Stomach (tissue), 9 donors: ENCODE results near the gene ARID4B. TPM values are rescaled to one million over a fixed set of nuclear protein-coding genes. Genes with fewer than 3 reads are reported as not detected.

Source experiments
- DNase-seq, 2 donors: peaks; one replicate each; pipeline versions ENCODE4 v3.0.0 to v3.0.0-alpha.2; 2013 to 2019
- H3K27ac ChIP-seq, 5 donors: fragments of 200-600 bp in 4 of 5; sonication (generic) in 4 of 5; one replicate each; pipeline ENCODE4 v1.5.1; 2013 to 2019; ENCODE audit warnings: mild to moderate bottlenecking in 1 of 5, moderate library complexity in 1 of 5
- H3K27me3 ChIP-seq, 3 donors: fragments of 200-600 bp; sonication (generic); one replicate each; pipeline ENCODE4 v1.5.1; 2017 to 2019; ENCODE audit warnings: mixed run types in 1 of 3
- H3K36me3 ChIP-seq, 4 donors: fragments of 200-600 bp; sonication (generic); 1 replicate in 3 of 4; 2 replicates in 1 of 4; pipeline ENCODE4 v1.5.1; 2016 to 2019
- H3K4me1 ChIP-seq, 4 donors: fragments of 200-600 bp; sonication (generic); one replicate each; pipeline ENCODE4 v1.5.1; 2016 to 2019
- H3K4me3 ChIP-seq, 4 donors: fragments of 200-600 bp; sonication (generic) in 3 of 4; one replicate each; pipeline ENCODE4 v1.5.1; 2016 to 2019; ENCODE audit warnings: mild to moderate bottlenecking in 1 of 4
- H3K9me3 ChIP-seq, 4 donors: fragments of 200-600 bp; sonication (generic); one replicate each; pipeline ENCODE4 v1.5.1; 2016 to 2019
- EP300 ChIP-seq: sonication (generic); formaldehyde crosslinking; IDR thresholded peaks from one replicate; pipeline ENCODE4 v1.6.1; 2017; ENCODE audit warnings: antibody characterized with exemption
- POLR2A ChIP-seq, 4 donors: fragments of 450-650 bp; IDR thresholded peaks; one replicate each; pipeline ENCODE4 v1.6.1; 2016; ENCODE audit warnings: antibody characterized with exemption in 4 of 4, control low read depth in 2 of 4, mild to moderate bottlenecking in 1 of 4, moderate library complexity in 1 of 4
- POLR2AphosphoS5 ChIP-seq, 3 donors: sonication (generic); formaldehyde crosslinking; IDR thresholded peaks; one replicate each; pipeline ENCODE4 v1.6.1; 2016; ENCODE audit warnings: antibody characterized with exemption in 3 of 3
- WGBS, 5 donors: extraction: QIAGEN DNeasy Blood & Tissue Kit in 3 of 5; methylation state at CpG; one replicate each; pipeline versions ENCODE4 v1.1.5 to v1.1.7; 2013 to 2018; 5-methylcytosine and 5-hydroxymethylcytosine counted together
- intact Hi-C: fragments of 100-400 bp; cut with DNase I; formaldehyde crosslinking; loops from one replicate; pipeline ENCODE4 v1.15.1; 2023; ENCODE audit warnings: low total_unique reads
- polyA plus RNA-seq, 3 donors: library from polyadenylated mRNA; stranded (reverse); fragments of 200-250 nt; gene quantifications; one replicate each; pipeline ENCODE4 v1.2.3, GENCODE V29; 2013
- total RNA-seq, 5 donors: library from RNA; depleted of rRNA; stranded (reverse); fragments of >200 nt; gene quantifications; one replicate each; pipeline versions ENCODE4 v1.1.0 to v1.2.3, GENCODE V29; 2014 to 2016
- TF ChIP-seq, protein P1 (sequence below), 7 experiments: fragments of 450-650 bp in 4 of 7; fragments of 200-600 bp in 3 of 7; sonication (generic) in 3 of 7; IDR thresholded peaks; one replicate each; pipeline ENCODE4 v1.5.1; 2016 to 2019; ENCODE audit warnings: antibody characterized with exemption in 7 of 7, control low read depth in 2 of 7, mild to moderate bottlenecking in 1 of 7
- donor health status: healthy with polysubstance abuse.
- donor health status: Bipolar disorder and iron deficiency.
- donor health status: healthy.

Gene ARID4B
- total and polyA plus RNA-seq, 8 donors: 9.5 to 102 (median 30.5) TPM

GRCh38 chr1:235130766-235131270, 197.2 kb downstream of the ARID4B start:
- peaks cover 11 to 29% (median 27%) of the 10 kb centered on the region in 4 donors for H3K4me1 ChIP-seq
- H3K9me3 ChIP-seq: no peaks in the 10 kb centered on the region
- no peak for DNase-seq
- H3K27me3 ChIP-seq: no peaks in the 10 kb centered on the region
- no peak overlapping the region for H3K27ac ChIP-seq
- no peak overlapping the region for H3K4me3 ChIP-seq
- TF ChIP-seq POLR2A (IDR thresholded peaks at IDR 0.05): no peak
- TF ChIP-seq, protein P1, sequence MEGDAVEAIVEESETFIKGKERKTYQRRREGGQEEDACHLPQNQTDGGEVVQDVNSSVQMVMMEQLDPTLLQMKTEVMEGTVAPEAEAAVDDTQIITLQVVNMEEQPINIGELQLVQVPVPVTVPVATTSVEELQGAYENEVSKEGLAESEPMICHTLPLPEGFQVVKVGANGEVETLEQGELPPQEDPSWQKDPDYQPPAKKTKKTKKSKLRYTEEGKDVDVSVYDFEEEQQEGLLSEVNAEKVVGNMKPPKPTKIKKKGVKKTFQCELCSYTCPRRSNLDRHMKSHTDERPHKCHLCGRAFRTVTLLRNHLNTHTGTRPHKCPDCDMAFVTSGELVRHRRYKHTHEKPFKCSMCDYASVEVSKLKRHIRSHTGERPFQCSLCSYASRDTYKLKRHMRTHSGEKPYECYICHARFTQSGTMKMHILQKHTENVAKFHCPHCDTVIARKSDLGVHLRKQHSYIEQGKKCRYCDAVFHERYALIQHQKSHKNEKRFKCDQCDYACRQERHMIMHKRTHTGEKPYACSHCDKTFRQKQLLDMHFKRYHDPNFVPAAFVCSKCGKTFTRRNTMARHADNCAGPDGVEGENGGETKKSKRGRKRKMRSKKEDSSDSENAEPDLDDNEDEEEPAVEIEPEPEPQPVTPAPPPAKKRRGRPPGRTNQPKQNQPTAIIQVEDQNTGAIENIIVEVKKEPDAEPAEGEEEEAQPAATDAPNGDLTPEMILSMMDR (IDR thresholded peaks at IDR 0.05): no peak
- TF ChIP-seq EP300: no peak
- no peak for TF ChIP-seq POLR2AphosphoS5 (IDR thresholded peaks at IDR 0.05)
- 85 to 92% (median 90%) methylated on average over 7 of the region's 7 CpGs for WGBS, 5 donors
- intact Hi-C loops: no loop called here
- H3K36me3 ChIP-seq: peaks cover 25 to 58% (median 52%) of the 10 kb centered on the region in 4 donors

- peak overlapping the region in 1 of 5 donors; percentile 93 for H3K27ac ChIP-seq
- intact Hi-C loops: no loop called here
- H3K27me3 ChIP-seq: no peaks in the 10 kb centered on the region
- H3K4me3 ChIP-seq: no peak overlapping the region
- TF ChIP-seq EP300 (no peak), POLR2AphosphoS5 (IDR thresholded peaks at IDR 0.05) (no peak), POLR2A (IDR thresholded peaks at IDR 0.05) (no peak)
- TF ChIP-seq, protein P1 (IDR thresholded peaks at IDR 0.05): no peak
- no peaks in the 10 kb centered on the region for H3K9me3 ChIP-seq
- peaks cover 11 to 37% (median 35%) of the 10 kb centered on the region in 4 donors for H3K4me1 ChIP-seq
- peaks cover 17 to 56% (median 44%) of the 10 kb centered on the region in 4 donors for H3K36me3 ChIP-seq
- no peak for DNase-seq
- 83 to 92% (median 90%) methylated on average over 4 of the region's 4 CpGs for WGBS, 5 donors
Measured at GRCh38 chr1:235129774-235130570, 198.0 kb downstream of the ARID4B start.

DNA sequence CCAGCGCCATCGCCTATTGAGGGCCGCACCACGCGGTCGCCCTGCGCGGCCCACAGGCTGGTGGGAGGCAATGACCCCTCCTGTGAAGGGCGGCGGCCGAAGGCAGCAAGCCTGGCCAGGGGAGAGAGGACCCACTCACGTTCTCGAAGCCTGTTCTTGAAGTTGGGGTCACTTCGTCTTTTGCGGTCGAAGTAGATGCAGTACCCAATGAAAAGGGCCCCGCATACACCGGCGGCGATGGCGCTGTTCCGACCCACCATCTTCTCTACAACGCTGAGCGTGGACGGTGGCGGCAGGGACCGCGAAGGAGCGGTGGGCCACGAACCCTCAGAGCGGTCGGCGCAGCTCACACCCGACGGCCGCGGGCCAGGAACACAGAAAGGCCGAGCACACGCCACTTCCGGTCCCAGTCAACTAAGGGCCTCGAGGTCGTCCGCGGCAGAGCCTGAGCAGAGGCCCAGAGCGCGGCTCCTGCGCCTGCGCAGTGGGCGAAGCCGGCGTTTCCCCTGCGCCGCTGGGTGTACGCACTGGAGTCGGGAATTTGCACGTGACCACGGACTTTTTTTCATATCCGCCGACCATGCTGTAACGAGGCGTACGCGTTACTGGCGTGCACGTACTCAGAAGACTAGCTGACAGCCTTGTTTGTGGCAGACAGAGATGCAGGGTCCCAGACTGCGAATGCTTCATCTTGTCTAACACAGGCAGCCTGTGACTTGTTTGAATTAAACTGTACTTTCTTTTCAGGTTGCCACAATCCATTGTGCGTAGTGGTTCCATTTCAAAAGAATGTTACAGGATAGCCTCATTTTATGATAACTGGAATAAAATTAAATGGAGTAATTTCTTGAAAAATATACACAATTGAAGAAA, 199.3 kb downstream of the ARID4B start, which contains the start of gene TOMM20:
Gene TOMM20 (minus strand): TSS at position 382 of the 873 bp plus-strand sequence. CDS start 122 bp downstream, at position 260.
- H3K36me3 ChIP-seq: peaks cover 7 to 49% (median 38%) of the 10 kb centered on the region in 4 donors
- peak within 1 kb of the TSS; percentile 68 to 93 (median 80) for H3K4me3 ChIP-seq
- TF ChIP-seq POLR2A (IDR thresholded peaks at IDR 0.05): no peak
- TF ChIP-seq POLR2AphosphoS5 (IDR thresholded peaks at IDR 0.05): peak; percentile 89 to 95 (median 89)
- TF ChIP-seq, protein P1 (IDR thresholded peaks at IDR 0.05): peak in 1 of 7 experiments; percentile 14
- no peak for TF ChIP-seq EP300
- H3K27me3 ChIP-seq: no peaks in the 10 kb centered on the region
- peaks cover 11 to 50% (median 47%) of the 10 kb centered on the region in 4 donors for H3K4me1 ChIP-seq
- DNase-seq: peak; percentile 96 to 99
- WGBS, 5 donors: 1% methylated on average over 64 to 67 of the region's 67 CpGs
- peak within 1 kb of the TSS; percentile 91 to 96 (median 92) for H3K27ac ChIP-seq
- no peaks in the 10 kb centered on the region for H3K9me3 ChIP-seq
- intact Hi-C loops: no loop called here
